OCI-LY3 (cell line): Measurements from ENCODE around the gene PRUNE2.

ENCODE experiments used
- EZH2phosphoT487 ChIP-seq: fragments of 200-600 bp; shearing (Covaris generic); IDR thresholded peaks from 2 replicates; pipeline ENCODE4 v1.6.1; 2018; ENCODE audit warnings: antibody characterized with exemption, mixed run types, low read depth
- TF ChIP-seq, protein P1 (sequence below): fragments of 200-600, 300-600 bp; sonication (generic); IDR thresholded peaks from 2 replicates; pipeline ENCODE4 v1.5.1; 2014; ENCODE audit warnings: antibody characterized with exemption, low read length, low read depth

DNA sequence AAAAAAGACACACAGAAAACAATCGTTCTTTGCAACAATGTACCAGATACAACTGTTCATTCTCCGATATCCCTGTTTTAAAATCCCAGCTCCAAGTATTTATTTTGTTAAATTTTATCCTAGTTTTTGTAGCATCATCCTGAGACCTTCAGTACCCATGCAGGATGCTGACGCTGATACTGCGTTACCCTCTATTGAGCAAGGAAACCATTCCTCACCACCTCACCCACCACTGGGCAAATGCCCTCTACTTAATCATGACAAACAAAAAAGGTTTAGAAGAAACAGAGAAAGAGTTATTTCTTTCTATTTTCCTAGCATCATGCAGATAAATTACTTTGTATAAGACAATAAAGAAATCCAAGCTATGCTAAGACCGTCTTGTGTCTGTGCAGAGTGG, 277.8 kb downstream of the PRUNE2 start:
- TF ChIP-seq, protein P1, sequence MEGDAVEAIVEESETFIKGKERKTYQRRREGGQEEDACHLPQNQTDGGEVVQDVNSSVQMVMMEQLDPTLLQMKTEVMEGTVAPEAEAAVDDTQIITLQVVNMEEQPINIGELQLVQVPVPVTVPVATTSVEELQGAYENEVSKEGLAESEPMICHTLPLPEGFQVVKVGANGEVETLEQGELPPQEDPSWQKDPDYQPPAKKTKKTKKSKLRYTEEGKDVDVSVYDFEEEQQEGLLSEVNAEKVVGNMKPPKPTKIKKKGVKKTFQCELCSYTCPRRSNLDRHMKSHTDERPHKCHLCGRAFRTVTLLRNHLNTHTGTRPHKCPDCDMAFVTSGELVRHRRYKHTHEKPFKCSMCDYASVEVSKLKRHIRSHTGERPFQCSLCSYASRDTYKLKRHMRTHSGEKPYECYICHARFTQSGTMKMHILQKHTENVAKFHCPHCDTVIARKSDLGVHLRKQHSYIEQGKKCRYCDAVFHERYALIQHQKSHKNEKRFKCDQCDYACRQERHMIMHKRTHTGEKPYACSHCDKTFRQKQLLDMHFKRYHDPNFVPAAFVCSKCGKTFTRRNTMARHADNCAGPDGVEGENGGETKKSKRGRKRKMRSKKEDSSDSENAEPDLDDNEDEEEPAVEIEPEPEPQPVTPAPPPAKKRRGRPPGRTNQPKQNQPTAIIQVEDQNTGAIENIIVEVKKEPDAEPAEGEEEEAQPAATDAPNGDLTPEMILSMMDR = no peak
- TF ChIP-seq EZH2phosphoT487 = no peak
